GM23338 (cell line): ENCODE measurements around the gene FOXJ3. TPM values are rescaled to one million over a fixed set of nuclear protein-coding genes. Genes with fewer than 3 reads are reported as not detected.

Source experiments
- ATAC-seq: fragments of 200-7000 bp; cut with Tn5 transposase; 3 replicates; pipeline ENCODE4 v1.9.1; 2020
- DNase-seq: peaks from one replicate; pipeline ENCODE4 v3.0.0-alpha.2; 2015; ENCODE audit warnings: low spot score
- H2AFZ ChIP-seq: fragments of 200-600 bp; sonication (generic); 2 replicates; pipeline ENCODE4 v1.8.0; 2016; ENCODE audit warnings: antibody characterized with exemption, mild to moderate bottlenecking, moderate library complexity
- H3F3A ChIP-seq: fragments of 200-600 bp; sonication (generic); replicated peaks from 2 replicates; pipeline ENCODE4 v1.8.0; 2017; ENCODE audit warnings: antibody characterized with exemption, mixed run types, low read depth
- H3K27ac ChIP-seq: fragments of 200-600 bp; sonication (generic); 2 replicates; pipeline ENCODE4 v1.6.1; 2016; ENCODE audit warnings: low read depth
- H3K27me3 ChIP-seq: fragments of 200-600 bp; sonication (generic); 2 replicates; pipeline ENCODE4 v1.8.0; 2016; ENCODE audit warnings: mild to moderate bottlenecking, mixed run types, moderate library complexity; ENCODE audit not compliant: insufficient read depth
- H3K36me3 ChIP-seq: fragments of 200-600 bp; sonication (generic); 2 replicates; pipeline ENCODE4 v1.8.0; 2016; ENCODE audit warnings: mild to moderate bottlenecking; ENCODE audit not compliant: insufficient read depth
- H3K4me1 ChIP-seq: fragments of 200-600 bp; sonication (generic); 2 replicates; pipeline ENCODE4 v1.8.0; 2016; ENCODE audit warnings: mild to moderate bottlenecking, moderate library complexity; ENCODE audit not compliant: insufficient read depth
- H3K4me2 ChIP-seq: fragments of 200-600 bp; sonication (generic); 2 replicates; pipeline ENCODE4 v1.7.1; 2017; ENCODE audit warnings: mixed run types
- H3K4me3 ChIP-seq: fragments of 200-600 bp; sonication (generic); 2 replicates; pipeline ENCODE4 v1.6.1; 2016; ENCODE audit warnings: mixed run types
- H3K79me2 ChIP-seq: fragments of 200-600 bp; sonication (generic); replicated peaks from 2 replicates; pipeline ENCODE4 v1.8.0; 2017; ENCODE audit warnings: mild to moderate bottlenecking; ENCODE audit not compliant: insufficient read depth
- H3K9me2 ChIP-seq: fragments of 200-600 bp; sonication (generic); 2 replicates; pipeline ENCODE4 v1.8.0; 2017; ENCODE audit not compliant: insufficient read depth
- H4K20me1 ChIP-seq: fragments of 200-600 bp; sonication (generic); replicated peaks from 2 replicates; pipeline ENCODE4 v1.8.0; 2017; ENCODE audit warnings: mild to moderate bottlenecking; ENCODE audit not compliant: insufficient read depth
- H3K27ac Mint-ChIP-seq: 2 replicates; pipeline ENCODE4 v1.8.0; 2020; ENCODE audit warnings: inconsistent platforms, mild to moderate bottlenecking, moderate library complexity, mixed read lengths
- H3K27me3 Mint-ChIP-seq: 3 replicates; pipeline ENCODE4 v1.8.0; 2022; ENCODE audit warnings: low read depth, mild to moderate bottlenecking, moderate library complexity, mixed read lengths, inconsistent platforms; ENCODE audit not compliant: insufficient read depth, poor library complexity
- H3K36me3 Mint-ChIP-seq: 3 replicates; pipeline ENCODE4 v1.8.0; 2021; ENCODE audit warnings: low read depth, mild to moderate bottlenecking, inconsistent platforms, moderate library complexity, mixed read lengths
- H3K4me1 Mint-ChIP-seq: 3 replicates; pipeline ENCODE4 v1.8.0; 2020; ENCODE audit warnings: mild to moderate bottlenecking, inconsistent platforms, mixed read lengths
- H3K4me3 Mint-ChIP-seq: 3 replicates; pipeline ENCODE4 v1.8.0; 2021; ENCODE audit warnings: moderate library complexity, mild to moderate bottlenecking, inconsistent platforms, mixed read lengths
- H3K9me3 Mint-ChIP-seq: 3 replicates; pipeline ENCODE4 v1.8.0; 2020; ENCODE audit warnings: moderate library complexity, mild to moderate bottlenecking, inconsistent platforms, mixed read lengths
- CREB1 ChIP-seq: fragments of 250-450 bp; sonication (Bioruptor Pico); IDR thresholded peaks from 2 replicates; pipeline ENCODE4 v1.5.0; 2020; ENCODE audit warnings: low read depth, mild to moderate bottlenecking, moderate library complexity
- ETS1 ChIP-seq: IDR thresholded peaks from 2 replicates; pipeline ENCODE4 v1.6.1; 2016; ENCODE audit warnings: antibody characterized with exemption
- EZH2 ChIP-seq: fragments of 200-600 bp; sonication (generic); IDR thresholded peaks from one replicate; pipeline ENCODE4 v1.8.0; 2017; ENCODE audit warnings: antibody characterized with exemption, mild to moderate bottlenecking, low read depth; ENCODE audit not compliant: unreplicated experiment
- JUNB ChIP-seq: IDR thresholded peaks from one replicate; pipeline ENCODE4 v1.6.1; 2016; ENCODE audit warnings: antibody characterized with exemption; ENCODE audit not compliant: unreplicated experiment
- NANOG ChIP-seq: IDR thresholded peaks from 2 replicates; pipeline ENCODE4 v1.6.1; 2016; ENCODE audit warnings: antibody characterized with exemption, borderline replicate concordance
- ZNF331 ChIP-seq: fragments of 250-450 bp; sonication (Bioruptor Pico); IDR thresholded peaks from 2 replicates; pipeline ENCODE4 v1.5.0; 2020; ENCODE audit warnings: low read depth, mild to moderate bottlenecking, moderate library complexity
- ZNF462 ChIP-seq: fragments of 250-450 bp; sonication (Bioruptor Pico); IDR thresholded peaks from 2 replicates; pipeline ENCODE4 v1.5.0; 2020; ENCODE audit warnings: mild to moderate bottlenecking, moderate library complexity
- polyA plus RNA-seq: library from polyadenylated mRNA; unstranded; fragments of >200 nt; fragmentation: Nextera tagmentation; extraction: Ambion mirVana; gene quantifications from 2 replicates; pipeline ENCODE4 v1.2.1, GENCODE V29; 2016
- total RNA-seq: library from RNA; depleted of rRNA; stranded (reverse); fragments of >200 nt; shearing (Covaris generic); gene quantifications from 2 replicates; pipeline ENCODE4 v1.2.3, GENCODE V29; 2014

FOXJ3 gene
- total and polyA plus RNA-seq, 2 experiments from 2014 or later, result 36.6 to 53.3 TPM

- TF ChIP-seq ZNF462 (CRISPR knock-in tag), result no peak
These were observed 115.4 kb downstream of the FOXJ3 start (continued) for GRCh38 chr1:42219627-42220026.

GRCh38 chr1:42214447-42214871, 120.6 kb downstream of the FOXJ3 start:
- DNase-seq (no peak), ATAC-seq (no peak)
- no peak for TF ChIP-seq EZH2
- Histone ChIP-seq H3K9me2 (0 out of 2 replicates have a peak, but pooled peaks cover 6% of the 10 kb centered on the region), H3F3A (no peaks in the 10 kb centered on the region), H3K27ac (no peak overlapping the region), H4K20me1 (peaks cover 12% of the 10 kb centered on the region), H3K4me3 (no peak overlapping the region), H3K36me3 (no peaks in the 10 kb centered on the region), H3K4me2 (no peak overlapping the region), H3K27me3 (no peaks in the 10 kb centered on the region), H3K4me1 (peaks cover 18% of the 10 kb centered on the region), H3K79me2 (peaks cover 84% of the 10 kb centered on the region), H2AFZ (no peak overlapping the region)
- H3K36me3 Mint-ChIP-seq, result 0 out of 3 replicates have a peak, but pooled peaks cover 5% of the 10 kb centered on the region
- H3K4me1 Mint-ChIP-seq, result peaks cover 39% of the 10 kb centered on the region
- no peaks in the 10 kb centered on the region for H3K9me3 Mint-ChIP-seq
- H3K27ac Mint-ChIP-seq, result peak overlapping the region; percentile 20; the same call in 1 of the 2 replicates
- peaks cover 4% of the 10 kb centered on the region for H3K27me3 Mint-ChIP-seq
- H3K4me3 Mint-ChIP-seq, result no peak overlapping the region

- peaks cover 47% of the 10 kb centered on the region for H3K4me1 Mint-ChIP-seq
- DNase-seq, result no peak
- peak overlapping the region; percentile 8; the same call in 1 of the 2 replicates for H3K27ac Mint-ChIP-seq
- Histone ChIP-seq H3F3A (no peaks in the 10 kb centered on the region), H2AFZ (no peak overlapping the region), H4K20me1 (peaks cover 18% of the 10 kb centered on the region), H3K4me1 (peaks cover 18% of the 10 kb centered on the region), H3K27ac (no peak overlapping the region), H3K36me3 (no peaks in the 10 kb centered on the region), H3K9me2 (0 out of 2 replicates have a peak, but pooled peaks cover 6% of the 10 kb centered on the region), H3K4me3 (no peak overlapping the region), H3K4me2 (no peak overlapping the region), H3K27me3 (no peaks in the 10 kb centered on the region), H3K79me2 (peaks cover 83% of the 10 kb centered on the region)
- no peak overlapping the region for H3K4me3 Mint-ChIP-seq
- peaks cover 4% of the 10 kb centered on the region for H3K27me3 Mint-ChIP-seq
- H3K36me3 Mint-ChIP-seq, result 0 out of 3 replicates have a peak, but pooled peaks cover 5% of the 10 kb centered on the region
- H3K9me3 Mint-ChIP-seq, result no peaks in the 10 kb centered on the region
- ATAC-seq, result no peak
- TF ChIP-seq ETS1 (no peak), JUNB (no peak), NANOG (no peak), ZNF331 (CRISPR knock-in tag) (no peak), CREB1 (CRISPR knock-in tag) (no peak)
These were observed 123.8 kb downstream of the FOXJ3 start for GRCh38 chr1:42211224-42211623.
